Measurements from ENCODE around the gene FXYD3. TPM values are rescaled to one million over a fixed set of nuclear protein-coding genes. Genes with fewer than 3 reads are reported as not detected.
"Not testable (repeated sequence)": the region's sequence is repeated elsewhere in the genome, so short reads cannot be mapped to it uniquely, and the experiment has no call there.

FXYD3 gene
- total RNA-seq, 1 donor from 2014 or later: not detected

GRCh38 chr19:35151273-35152065 lies 35.8 kb downstream of the FXYD3 start:
- TF ChIP-seq, protein P1, sequence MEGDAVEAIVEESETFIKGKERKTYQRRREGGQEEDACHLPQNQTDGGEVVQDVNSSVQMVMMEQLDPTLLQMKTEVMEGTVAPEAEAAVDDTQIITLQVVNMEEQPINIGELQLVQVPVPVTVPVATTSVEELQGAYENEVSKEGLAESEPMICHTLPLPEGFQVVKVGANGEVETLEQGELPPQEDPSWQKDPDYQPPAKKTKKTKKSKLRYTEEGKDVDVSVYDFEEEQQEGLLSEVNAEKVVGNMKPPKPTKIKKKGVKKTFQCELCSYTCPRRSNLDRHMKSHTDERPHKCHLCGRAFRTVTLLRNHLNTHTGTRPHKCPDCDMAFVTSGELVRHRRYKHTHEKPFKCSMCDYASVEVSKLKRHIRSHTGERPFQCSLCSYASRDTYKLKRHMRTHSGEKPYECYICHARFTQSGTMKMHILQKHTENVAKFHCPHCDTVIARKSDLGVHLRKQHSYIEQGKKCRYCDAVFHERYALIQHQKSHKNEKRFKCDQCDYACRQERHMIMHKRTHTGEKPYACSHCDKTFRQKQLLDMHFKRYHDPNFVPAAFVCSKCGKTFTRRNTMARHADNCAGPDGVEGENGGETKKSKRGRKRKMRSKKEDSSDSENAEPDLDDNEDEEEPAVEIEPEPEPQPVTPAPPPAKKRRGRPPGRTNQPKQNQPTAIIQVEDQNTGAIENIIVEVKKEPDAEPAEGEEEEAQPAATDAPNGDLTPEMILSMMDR (IDR thresholded peaks at IDR 0.05; ENCODE audit: insufficient read depth, low read depth, low read length): no peak
- no peak for TF ChIP-seq EZH2 (IDR thresholded peaks at IDR 0.05; ENCODE audit: insufficient read depth, low read length)
- no peak overlapping the region for H3K4me3 ChIP-seq (ENCODE audit: insufficient read depth, low read depth, low read length)
- H3K27me3 ChIP-seq (ENCODE audit: insufficient read depth, low read length): no peaks in the 10 kb centered on the region
- H3K9ac ChIP-seq (ENCODE audit: low read length): no peak overlapping the region
- H3K27me3 Mint-ChIP-seq (ENCODE audit: low read depth, unreplicated experiment): peaks cover 21% of the 10 kb centered on the region
- H3K27ac Mint-ChIP-seq (ENCODE audit: unreplicated experiment): no peak overlapping the region
- peaks cover 14% of the 10 kb centered on the region for H4K20me1 ChIP-seq (ENCODE audit: insufficient read depth, low read length)
- H3K27ac ChIP-seq (ENCODE audit: low read depth, low read length): no peak overlapping the region
- peaks cover 12% of the 10 kb centered on the region for H3K4me1 Mint-ChIP-seq (ENCODE audit: low read depth, unreplicated experiment)
- H3K4me3 Mint-ChIP-seq (ENCODE audit: unreplicated experiment): no peak overlapping the region
- no peak overlapping the region for H3K4me2 ChIP-seq (ENCODE audit: low read length)
- H3K9me3 ChIP-seq (ENCODE audit: insufficient read depth, low read depth, low read length): no peaks in the 10 kb centered on the region
- no peaks in the 10 kb centered on the region for H3K9me3 Mint-ChIP-seq (ENCODE audit: unreplicated experiment)
- H3K36me3 ChIP-seq (ENCODE audit: insufficient read depth, low read length): no peaks in the 10 kb centered on the region
- H3K79me2 ChIP-seq (ENCODE audit: insufficient read depth, low read length): peaks cover 22% of the 10 kb centered on the region
- no peaks in the 10 kb centered on the region for H3K36me3 Mint-ChIP-seq (ENCODE audit: low read depth, unreplicated experiment)
- H3K4me1 ChIP-seq (ENCODE audit: insufficient read depth, low read length): peaks cover 6% of the 10 kb centered on the region
- DNase-seq (ENCODE audit: low read depth) (no peak), FAIRE-seq (no peak)
- H2AFZ ChIP-seq (ENCODE audit: low read depth, low read length): no peak overlapping the region

- not testable (repeated sequence) for H3K27me3 ChIP-seq (ENCODE audit: insufficient read depth, low read length); H3K36me3 Mint-ChIP-seq (ENCODE audit: low read depth, unreplicated experiment); H3K9me3 Mint-ChIP-seq (ENCODE audit: unreplicated experiment); H2AFZ ChIP-seq (ENCODE audit: low read depth, low read length); H3K4me3 ChIP-seq (ENCODE audit: insufficient read depth, low read depth, low read length); H3K4me1 ChIP-seq (ENCODE audit: insufficient read depth, low read length); H3K36me3 ChIP-seq (ENCODE audit: insufficient read depth, low read length); DNase-seq (ENCODE audit: low read depth); H3K27ac Mint-ChIP-seq (ENCODE audit: unreplicated experiment); H3K27ac ChIP-seq (ENCODE audit: low read depth, low read length); FAIRE-seq; H3K9ac ChIP-seq (ENCODE audit: low read length); H3K9me3 ChIP-seq (ENCODE audit: insufficient read depth, low read depth, low read length)
- peaks cover 12% of the 10 kb centered on the region for H3K4me1 Mint-ChIP-seq (ENCODE audit: low read depth, unreplicated experiment)
- peak overlapping the region; percentile 98 for H3K4me2 ChIP-seq (ENCODE audit: low read length)
- H4K20me1 ChIP-seq (ENCODE audit: insufficient read depth, low read length): peaks cover 22% of the 10 kb centered on the region
- peaks cover 21% of the 10 kb centered on the region for H3K27me3 Mint-ChIP-seq (ENCODE audit: low read depth, unreplicated experiment)
- peak overlapping the region; percentile 66 for H3K4me3 Mint-ChIP-seq (ENCODE audit: unreplicated experiment)
- H3K79me2 ChIP-seq (ENCODE audit: insufficient read depth, low read length): peaks cover 25% of the 10 kb centered on the region
These were observed 37.5 kb downstream of the FXYD3 start for GRCh38 chr19:35153129-35153522.

DNA sequence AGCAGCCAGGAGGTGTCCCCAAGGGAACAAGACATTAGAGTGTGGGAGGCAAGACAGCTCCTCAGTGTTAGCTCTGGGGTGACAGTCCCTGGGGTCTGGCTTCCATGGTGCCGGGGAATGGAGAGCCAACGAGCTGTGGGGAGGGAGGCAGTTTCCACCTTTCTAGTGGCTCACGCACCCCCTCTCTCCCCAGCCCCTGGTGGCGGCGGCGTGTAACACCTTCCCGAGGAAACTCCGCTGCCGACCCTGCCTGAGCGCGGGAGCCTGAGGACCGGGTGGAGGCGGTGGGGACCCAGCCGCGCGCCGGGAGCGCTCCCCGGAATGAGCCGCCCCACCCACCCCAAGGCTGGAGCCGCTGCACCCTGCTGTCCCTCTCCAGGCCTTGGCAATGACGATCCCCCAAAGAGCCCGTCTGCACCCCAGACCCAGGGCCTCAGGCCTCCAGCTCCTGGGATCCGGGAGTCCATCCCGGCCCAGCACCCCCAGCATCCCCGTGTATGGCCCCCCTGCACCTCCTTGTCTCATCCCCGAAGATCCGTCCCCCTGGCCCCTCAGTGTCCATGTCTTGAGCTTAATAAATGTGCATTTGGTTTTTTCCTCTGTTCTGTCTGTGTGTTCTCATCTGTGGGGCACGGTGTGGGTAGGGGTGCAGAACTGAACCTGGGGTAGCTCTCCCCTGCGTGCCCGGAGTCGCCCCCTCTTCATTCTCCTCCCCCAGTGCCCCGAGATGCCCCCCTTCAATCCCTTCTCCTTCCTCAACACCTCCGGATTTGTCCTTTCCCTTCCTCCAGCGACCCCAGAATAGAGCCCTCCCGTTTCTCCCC lies 38.3 kb downstream of the FXYD3 start:
- Mint-ChIP-seq H3K27ac (ENCODE audit: unreplicated experiment) (no peak overlapping the region), H3K36me3 (ENCODE audit: low read depth, unreplicated experiment) (peaks cover 6% of the 10 kb centered on the region), H3K4me1 (ENCODE audit: low read depth, unreplicated experiment) (peaks cover 12% of the 10 kb centered on the region), H3K9me3 (ENCODE audit: unreplicated experiment) (no peaks in the 10 kb centered on the region), H3K4me3 (ENCODE audit: unreplicated experiment) (peak overlapping the region; percentile 93), H3K27me3 (ENCODE audit: low read depth, unreplicated experiment) (peaks cover 21% of the 10 kb centered on the region)
- Histone ChIP-seq H2AFZ (ENCODE audit: low read depth, low read length) (peak overlapping the region; percentile 89), H3K4me3 (ENCODE audit: insufficient read depth, low read depth, low read length) (peak overlapping the region; percentile 80), H3K27me3 (ENCODE audit: insufficient read depth, low read length) (no peaks in the 10 kb centered on the region), H4K20me1 (ENCODE audit: insufficient read depth, low read length) (peaks cover 22% of the 10 kb centered on the region), H3K27ac (ENCODE audit: low read depth, low read length) (peak overlapping the region; percentile 42), H3K9ac (ENCODE audit: low read length) (peak overlapping the region; percentile 93), H3K4me2 (ENCODE audit: low read length) (peak overlapping the region; percentile 98), H3K4me1 (ENCODE audit: insufficient read depth, low read length) (peaks cover 6% of the 10 kb centered on the region), H3K9me3 (ENCODE audit: insufficient read depth, low read depth, low read length) (no peaks in the 10 kb centered on the region), H3K36me3 (ENCODE audit: insufficient read depth, low read length) (peaks cover 12% of the 10 kb centered on the region), H3K79me2 (ENCODE audit: insufficient read depth, low read length) (peaks cover 25% of the 10 kb centered on the region)
- no peak for TF ChIP-seq EZH2 (IDR thresholded peaks at IDR 0.05; ENCODE audit: insufficient read depth, low read length)
- TF ChIP-seq, protein P1 (IDR thresholded peaks at IDR 0.05; ENCODE audit: insufficient read depth, low read depth, low read length): peak; percentile 36
- DNase-seq (ENCODE audit: low read depth) (no peak), FAIRE-seq (no peak)

All from astrocyte (in vitro differentiated cells and primary cell).